Measurements from ENCODE around the gene CLC.
"Not testable (repeated sequence)": the region's sequence is repeated elsewhere in the genome, so short reads cannot be mapped to it uniquely, and the experiment has no call there.

The CLC gene

DNA sequence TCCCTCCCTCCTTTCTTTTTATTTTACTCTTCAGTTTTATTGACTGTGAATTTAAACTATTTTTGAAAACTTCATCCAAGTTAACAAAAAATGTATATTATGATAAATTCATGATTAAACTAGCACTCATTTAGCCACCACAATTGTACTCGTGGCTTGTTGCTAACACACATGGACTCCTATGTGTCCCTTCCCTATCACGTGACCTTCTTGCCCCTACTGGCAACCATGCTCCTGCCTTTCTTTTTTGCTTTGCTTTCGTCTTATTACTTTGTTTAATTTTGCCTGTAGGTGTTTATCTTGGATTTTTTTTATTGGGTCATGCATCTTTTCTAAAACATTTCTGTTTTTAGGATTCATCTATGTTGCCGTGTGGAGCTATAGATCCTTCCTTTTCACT lies 8.2 kb downstream of the CLC start:
- no peak for DNase-seq (ENCODE audit: low read depth in 1 of 2, low spot score in 1 of 2)

DNA sequence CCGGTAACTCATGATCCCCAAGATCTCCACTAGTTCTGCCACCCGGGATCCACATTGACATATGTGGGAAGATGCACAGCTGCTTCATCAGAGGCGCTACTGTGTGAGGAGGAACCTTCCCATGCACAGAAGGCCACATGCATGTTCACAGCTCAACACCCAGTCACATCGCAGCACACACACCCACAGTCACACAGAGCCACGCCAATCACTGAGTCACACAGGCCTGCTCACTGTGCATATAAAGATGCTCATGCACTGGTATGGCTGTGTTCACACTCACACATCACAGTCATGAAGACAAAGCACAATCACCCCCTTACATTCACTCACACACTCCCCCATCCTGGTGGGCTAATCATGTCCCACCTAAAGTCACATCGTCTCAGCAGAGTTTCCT lies 9.8 kb downstream of the CLC start:
- DNase-seq (ENCODE audit: low read depth in 1 of 2, low spot score in 1 of 2), result no peak

DNA sequence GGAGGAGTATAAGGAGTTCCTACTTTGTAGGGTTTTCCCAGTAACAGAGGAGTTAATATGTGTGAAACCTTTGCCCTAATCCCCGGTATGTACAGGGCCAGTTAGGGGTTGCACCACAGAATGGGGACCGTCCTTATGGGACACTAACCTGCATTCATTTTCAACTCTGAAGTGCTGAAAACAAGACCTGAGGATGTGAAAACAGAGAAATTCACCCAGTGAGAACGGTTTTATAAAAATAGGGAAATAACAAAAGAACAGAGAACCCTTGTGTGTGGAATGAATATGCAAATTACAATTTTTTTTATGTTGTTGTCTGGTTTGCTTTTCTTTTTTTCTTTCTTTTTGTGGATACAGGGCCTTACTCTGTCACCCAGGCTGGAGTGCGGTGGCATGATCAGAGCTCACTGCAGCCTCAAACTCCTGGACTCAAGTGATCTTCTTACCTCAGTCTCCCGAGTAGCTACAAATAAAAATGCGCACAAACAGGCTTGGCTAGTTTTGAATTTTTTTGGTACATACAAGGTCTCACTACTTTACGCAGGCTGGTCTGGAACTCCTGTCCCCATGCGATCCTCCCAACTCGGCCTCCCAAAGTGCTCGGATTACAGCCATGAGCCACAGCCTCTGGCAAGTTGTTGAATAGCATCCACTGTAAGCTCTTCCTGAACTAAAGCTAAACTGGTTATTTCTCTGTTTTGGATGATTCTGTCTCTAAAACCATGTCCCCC lies 10.6 kb downstream of the CLC start:
- DNase-seq (ENCODE audit: low read depth in 1 of 2, low spot score in 1 of 2), result no peak

GRCh38 chr19:39725995-39726394 lies 11.8 kb downstream of the CLC start:
- DNase-seq (ENCODE audit: low read depth in 1 of 2, low spot score in 1 of 2), result no peak

- not testable (repeated sequence) for DNase-seq (ENCODE audit: low read depth in 1 of 2, low spot score in 1 of 2)
Observed at GRCh38 chr19:39720144-39720543, 17.7 kb downstream of the CLC start.

GRCh38 chr19:39710333-39710890 lies 27.4 kb downstream of the CLC start:
- no peak for DNase-seq (ENCODE audit: low read depth in 1 of 2, low spot score in 1 of 2)

DNA sequence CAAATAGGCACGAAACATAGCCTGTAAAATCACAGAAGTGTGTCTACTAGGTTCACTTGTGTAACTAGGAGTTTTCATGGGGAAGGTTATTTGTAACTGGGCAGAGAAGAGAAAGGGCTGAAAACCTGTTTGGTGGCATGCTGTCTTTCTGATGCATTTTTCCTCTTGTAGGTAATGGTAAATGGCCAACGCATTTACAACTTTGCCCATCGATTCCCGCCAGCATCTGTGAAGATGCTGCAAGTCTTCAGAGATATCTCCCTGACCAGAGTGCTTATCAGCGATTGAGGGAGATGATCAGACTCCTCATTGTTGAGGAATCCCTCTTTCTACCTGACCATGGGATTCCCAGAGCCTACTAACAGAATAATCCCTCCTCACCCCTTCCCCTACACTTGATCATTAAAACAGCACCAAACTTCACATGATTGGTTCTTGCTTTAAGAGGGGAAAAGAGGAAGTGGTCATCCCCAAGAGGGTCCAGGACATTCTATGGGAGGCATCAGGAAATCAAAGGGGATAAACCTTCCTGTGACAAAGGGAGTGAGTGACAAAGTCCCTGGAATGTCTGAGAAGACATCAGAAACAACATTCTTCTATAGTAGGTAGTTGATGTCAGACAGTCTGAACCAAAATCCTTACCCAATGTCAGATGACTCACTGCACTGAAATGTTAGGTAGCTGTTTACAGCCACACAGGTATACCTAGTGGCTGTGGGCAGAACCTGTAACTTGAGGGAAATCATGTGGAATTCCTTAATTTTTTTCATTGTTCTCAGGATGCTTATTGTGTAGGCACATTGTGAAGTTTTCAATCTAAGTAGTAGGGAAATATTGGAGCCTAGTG lies 28.6 kb downstream of the CLC start:
- no peak for DNase-seq (ENCODE audit: low read depth in 1 of 2, low spot score in 1 of 2)

DNA sequence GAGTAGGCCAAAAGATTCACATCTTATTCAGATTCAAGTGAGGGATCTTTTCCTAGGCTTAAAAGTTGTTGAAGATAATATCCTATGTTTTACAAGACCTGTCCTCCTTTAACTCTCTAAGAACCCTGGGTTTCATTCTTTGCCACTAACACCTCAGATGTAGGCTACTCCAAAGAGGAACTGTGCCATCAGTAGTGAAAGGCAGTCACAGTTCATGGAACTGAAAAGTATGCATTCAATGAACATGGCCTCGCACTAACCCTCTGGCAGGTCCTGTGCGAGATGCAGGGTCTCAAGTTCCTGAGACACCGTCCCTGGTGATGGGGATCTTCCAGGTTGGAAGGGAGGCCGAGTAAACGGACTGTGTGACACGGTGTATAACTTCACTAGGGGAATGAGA lies 29.2 kb downstream of the CLC start:
- DNase-seq (ENCODE audit: low read depth in 1 of 2, low spot score in 1 of 2), result no peak

- DNase-seq (ENCODE audit: low read depth in 1 of 2, low spot score in 1 of 2), result no peak
Observed at GRCh38 chr19:39705578-39706188, 32.1 kb downstream of the CLC start.

DNA sequence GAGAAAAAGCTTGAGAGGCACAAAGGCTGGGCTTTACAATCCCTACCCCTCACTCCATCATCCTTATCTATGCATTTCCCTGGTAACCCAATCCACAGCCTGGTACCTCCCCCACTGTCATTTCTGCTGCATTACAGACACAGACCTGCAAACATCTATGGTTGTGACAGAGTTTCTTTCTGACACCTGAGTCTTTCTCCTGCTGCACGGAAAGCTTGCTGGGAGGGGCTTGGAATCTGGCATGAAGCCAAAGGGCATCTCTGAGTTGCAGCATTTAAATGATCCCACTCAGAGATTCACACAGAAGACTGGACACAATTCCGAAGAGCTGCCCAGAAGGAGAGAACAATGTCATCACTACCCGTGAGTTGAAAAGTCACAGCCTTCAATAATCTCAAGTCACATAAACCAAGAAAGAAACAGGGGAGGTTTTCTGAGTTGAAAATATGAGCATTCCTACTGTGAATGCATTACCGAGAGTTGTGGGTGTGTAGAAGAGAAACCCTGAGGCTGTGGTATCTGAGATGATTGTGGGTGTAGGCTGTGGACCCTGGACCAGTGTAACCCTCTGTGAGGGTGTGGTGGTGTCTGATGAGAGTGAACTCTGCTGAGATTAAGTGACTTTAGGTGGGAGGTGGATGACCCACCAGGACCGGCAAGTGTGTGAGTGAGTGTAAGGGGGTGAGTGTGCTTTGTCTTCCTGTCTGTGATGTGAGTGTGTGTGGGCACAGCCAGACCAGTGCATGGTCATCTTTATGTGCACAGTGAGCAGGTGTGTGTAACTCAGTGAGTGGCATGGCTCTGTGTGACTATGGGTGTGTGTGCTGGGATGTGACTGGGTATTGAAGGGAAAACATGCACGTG lies 33.4 kb downstream of the CLC start, which contains the start of gene LGALS14:
LGALS14 (plus strand) TSS at position 301 of the 864 bp plus-strand sequence; CDS start at position 349, 48 bp downstream.
- DNase-seq (ENCODE audit: low read depth in 1 of 2, low spot score in 1 of 2), result no peak

DNA sequence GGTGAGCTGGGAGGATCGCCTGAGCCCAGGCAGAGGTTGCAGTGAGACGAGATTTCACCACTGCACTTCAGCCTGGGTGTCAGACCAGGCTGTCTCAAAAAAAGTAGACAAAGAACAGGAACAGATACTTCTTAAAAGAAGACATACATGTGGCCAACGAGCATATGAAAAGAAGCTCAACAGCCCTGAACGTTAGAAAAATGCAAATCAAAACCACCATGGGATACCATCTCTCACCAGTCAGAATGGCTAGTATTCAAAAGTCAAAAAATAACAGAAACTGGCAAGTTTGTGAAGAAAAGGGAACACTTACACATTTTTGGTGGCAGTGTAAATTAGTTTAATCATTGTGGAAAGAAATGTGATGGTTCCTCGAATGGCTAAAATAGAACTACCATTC lies 36.5 kb downstream of the CLC start:
- no peak for DNase-seq (ENCODE audit: low read depth in 1 of 2, low spot score in 1 of 2)

DNA sequence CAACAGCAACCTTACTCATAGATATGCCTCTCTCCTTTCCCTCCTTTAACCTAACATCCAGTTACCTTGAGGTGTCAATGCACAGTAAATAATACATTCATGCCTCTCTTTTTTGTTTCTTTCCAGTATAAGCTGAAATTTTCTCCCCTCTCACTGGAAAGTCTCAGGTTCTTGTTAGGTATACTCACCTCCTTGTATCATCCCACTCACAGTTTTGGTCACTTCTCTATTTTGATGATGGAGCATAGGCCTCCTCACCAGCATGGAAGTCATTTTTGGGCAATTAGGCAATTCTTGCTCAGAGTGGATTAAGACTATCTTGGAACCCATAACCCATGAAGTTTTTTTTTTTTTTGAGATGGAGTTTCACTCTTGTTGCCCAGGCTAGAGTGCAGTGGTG lies 39.3 kb downstream of the CLC start:
- DNase-seq (ENCODE audit: low read depth in 1 of 2, low spot score in 1 of 2), result no peak

- DNase-seq (ENCODE audit: low read depth in 1 of 2, low spot score in 1 of 2), result no peak
Observed at GRCh38 chr19:39696387-39696786, 41.4 kb downstream of the CLC start.

DNA sequence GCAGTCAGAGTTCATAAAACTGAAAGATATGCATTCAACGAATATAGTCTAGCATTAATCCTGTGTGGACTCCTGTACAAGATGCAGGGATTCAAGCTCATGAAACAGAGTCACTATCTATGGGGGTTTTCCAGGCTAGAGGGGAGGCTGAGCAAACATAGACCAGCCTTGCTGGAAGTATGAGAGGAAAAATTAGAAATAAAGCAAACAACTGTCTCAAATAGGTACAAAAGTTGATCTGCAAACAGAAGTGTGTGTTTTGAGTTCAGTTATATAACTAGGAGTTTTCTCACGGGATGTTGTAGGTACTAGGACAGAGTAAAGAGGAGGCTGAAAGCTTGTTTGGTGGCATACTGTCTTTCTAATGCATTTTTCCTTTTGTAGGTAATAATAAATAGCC lies 42.1 kb downstream of the CLC start:
- DNase-seq (ENCODE audit: low read depth in 1 of 2, low spot score in 1 of 2), result no peak

DNA sequence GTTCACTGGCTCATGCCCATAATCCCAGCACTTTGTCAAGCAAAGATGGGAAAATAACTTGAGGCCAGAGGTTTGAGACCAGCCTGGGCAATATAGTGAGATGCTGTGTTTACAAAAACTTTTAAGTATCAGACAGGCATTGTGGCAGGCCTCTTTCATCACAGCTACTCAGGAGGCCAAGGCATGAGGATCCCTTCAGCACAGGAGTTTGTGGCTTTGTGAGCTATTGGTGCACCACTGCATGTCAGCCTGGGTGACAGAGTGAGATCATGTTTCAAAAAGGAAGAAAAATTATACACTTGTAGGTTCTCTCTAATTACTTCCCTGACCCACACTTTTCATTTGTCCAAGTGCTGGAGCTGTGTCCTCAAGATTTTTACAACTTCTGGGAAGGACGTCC lies 45.0 kb downstream of the CLC start:
- no peak for DNase-seq (ENCODE audit: low read depth in 1 of 2, low spot score in 1 of 2)

- no peak for DNase-seq (ENCODE audit: low read depth in 1 of 2, low spot score in 1 of 2)
Observed at GRCh38 chr19:39692166-39692565, 45.7 kb downstream of the CLC start.

DNA sequence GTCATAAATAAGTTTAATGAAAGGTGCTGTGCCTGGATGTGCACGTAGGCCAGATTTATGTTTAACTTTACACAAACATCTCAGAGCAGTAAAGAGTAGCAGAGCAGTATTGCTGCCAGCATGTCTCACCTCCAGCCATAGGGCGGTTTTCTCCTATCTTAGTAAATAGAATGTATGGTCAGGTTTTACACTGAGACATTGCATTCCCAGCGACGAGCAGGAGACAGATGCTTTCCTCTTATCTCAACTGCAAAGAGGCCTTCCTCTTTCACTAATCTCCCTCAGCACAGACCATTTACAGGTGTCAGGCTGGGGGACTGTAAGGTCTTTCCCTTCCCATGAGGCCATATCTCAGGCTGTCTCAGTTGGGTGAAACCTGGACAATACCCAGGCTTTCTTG lies 49.2 kb downstream of the CLC start:
- DNase-seq (ENCODE audit: low read depth in 1 of 2, low spot score in 1 of 2), result not testable (repeated sequence)

DNA sequence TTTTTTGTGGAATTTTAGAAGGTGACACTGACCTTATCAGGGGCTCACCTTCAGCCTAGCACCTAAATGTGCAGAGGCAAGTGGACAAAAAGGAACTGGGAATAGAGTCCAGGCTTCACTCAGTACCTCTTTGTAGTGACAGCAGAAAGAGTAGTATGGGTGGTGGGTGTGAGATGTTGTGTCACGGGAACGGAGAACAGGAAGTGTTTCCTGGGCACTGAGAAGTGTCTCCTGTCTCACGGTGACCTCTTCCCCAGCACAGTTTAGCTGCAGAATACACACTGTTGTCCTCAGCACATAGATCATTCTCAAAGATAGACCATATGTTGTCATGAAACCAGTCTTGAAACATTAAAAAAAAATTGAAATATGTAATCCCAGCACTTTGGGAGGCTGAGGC lies 51.1 kb downstream of the CLC start:
- DNase-seq (ENCODE audit: low read depth in 1 of 2, low spot score in 1 of 2), result no peak

DNA sequence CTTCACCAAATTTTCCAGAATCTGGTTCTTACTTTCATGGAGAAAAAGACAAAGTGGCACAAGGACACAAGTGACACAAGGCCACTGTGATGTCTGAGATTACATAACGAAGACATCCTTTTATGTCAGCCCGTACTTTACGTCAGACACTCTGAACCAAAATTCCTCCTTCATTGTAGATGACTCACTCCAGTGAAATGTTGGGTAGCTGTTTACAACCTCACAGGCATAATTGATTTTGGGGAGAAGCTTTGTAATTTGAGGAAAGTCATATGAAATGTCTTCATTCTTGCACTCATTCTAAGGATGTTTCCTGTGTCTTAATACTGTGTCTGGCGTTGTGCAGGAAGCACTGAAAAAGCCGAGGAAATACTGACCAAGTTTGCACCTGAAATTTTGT lies 53.6 kb downstream of the CLC start:
- no peak for DNase-seq (ENCODE audit: low read depth in 1 of 2, low spot score in 1 of 2)

- no peak for DNase-seq (ENCODE audit: low read depth in 1 of 2, low spot score in 1 of 2)
Observed at GRCh38 chr19:39681416-39681815, 56.4 kb downstream of the CLC start.

Data from stimulated activated CD4-positive, alpha-beta T cell treated with anti-CD3 and anti-CD28 coated beads, Interleukin-15, amount 100 ng/mL, for 1 hour (primary cell).